Colonic mucosa (tissue), 4 donors: ENCODE measurements around the gene METRN. TPM values are rescaled to one million over a fixed set of nuclear protein-coding genes. Genes with fewer than 3 reads are reported as not detected.

Source experiments
- DNase-seq: peaks from one replicate; pipeline ENCODE4 v3.0.0-alpha.2; 2020
- H3K27ac ChIP-seq: fragments of 200-600 bp; one replicate; pipeline ENCODE4 v1.8.0; 2021
- H3K27me3 ChIP-seq: fragments of 200-600 bp; one replicate; pipeline ENCODE4 v1.8.0; 2021
- H3K36me3 ChIP-seq: fragments of 200-600 bp; one replicate; pipeline ENCODE4 v1.8.0; 2021
- H3K4me1 ChIP-seq: fragments of 200-600 bp; one replicate; pipeline ENCODE4 v1.8.0; 2021; ENCODE audit warnings: mild to moderate bottlenecking
- H3K4me3 ChIP-seq: fragments of 200-600 bp; one replicate; pipeline ENCODE4 v1.8.0; 2021
- H3K9ac ChIP-seq, 2 donors: one replicate each; pipeline ENCODE4 v1.7.0; 2013; ENCODE audit warnings: control low read depth in 2 of 2, low read depth in 2 of 2, low read length in 2 of 2
- H3K9me3 ChIP-seq: fragments of 200-600 bp; one replicate; pipeline ENCODE4 v1.8.0; 2021
- intact Hi-C: fragments of 100-400 bp; cut with DNase I; formaldehyde crosslinking; loops from one replicate; pipeline ENCODE4 v1.14.1; 2022
- total RNA-seq, 2 donors: library from RNA; stranded (reverse); fragmentation: NEBNext Ultra II Directional in 1 of 2; extraction: Animal tissue kit (Norgen Biotek cat#: 25700) in 1 of 2; gene quantifications; one replicate each; pipeline ENCODE4 v1.2.1, GENCODE V29; 2021
- TF ChIP-seq, protein P1 (sequence below): fragments of 200-600 bp; IDR thresholded peaks from one replicate; pipeline ENCODE4 v1.8.0; 2022; ENCODE audit warnings: antibody characterized with exemption, mild to moderate bottlenecking
- donor health status: healthy.
- donor health status: DM: no; HTN: no; CAD: no.
- donor health status: DM: no; HTN: no; CAD: no.

METRN gene
- total RNA-seq, 2 donors from 2014 or later, result 23.3 to 50.0 TPM

DNA sequence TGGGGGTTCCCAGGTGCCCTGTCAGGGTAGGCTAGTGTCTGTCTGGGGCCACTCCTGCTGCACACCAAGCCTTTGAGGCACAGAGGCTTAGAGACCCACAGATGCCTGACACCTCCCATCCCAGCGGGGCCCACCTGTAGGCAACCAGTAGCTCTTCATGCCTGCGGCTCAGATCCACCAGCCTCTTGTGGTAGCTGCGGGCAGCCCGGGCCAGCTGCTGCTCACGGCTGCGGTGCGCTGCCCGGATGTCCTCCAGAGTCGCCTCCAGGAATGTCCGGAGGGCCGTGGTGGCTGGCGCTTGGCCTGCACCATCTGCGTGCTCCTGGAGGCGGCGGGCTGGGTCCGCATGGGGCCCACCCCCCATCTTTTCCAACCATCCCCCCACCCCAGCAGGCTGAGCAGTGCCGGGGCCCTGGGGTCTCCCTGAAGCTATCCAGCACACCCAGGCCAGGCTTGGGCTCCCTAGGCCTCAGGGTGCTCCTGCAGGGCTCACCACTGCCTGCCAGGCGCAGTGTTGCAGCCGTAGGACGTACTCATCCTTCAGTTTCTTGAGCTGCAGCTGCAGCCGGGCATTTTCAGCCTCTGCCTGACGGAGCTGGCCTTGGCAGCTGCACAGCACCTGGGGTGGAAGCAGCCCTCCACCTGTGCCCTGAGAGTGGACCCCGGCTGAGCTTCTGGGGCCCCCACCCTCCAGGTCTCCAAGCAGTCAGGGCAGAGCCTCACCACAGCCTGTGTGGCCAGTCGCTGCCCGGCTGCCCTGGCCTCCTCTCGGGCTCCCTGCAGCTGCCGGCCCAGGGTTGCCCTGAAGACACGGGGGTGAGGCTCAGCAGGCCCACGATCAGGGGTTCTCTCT lies 9.5 kb downstream of the METRN start:
- Histone ChIP-seq H3K4me1 (peaks cover 20% of the 10 kb centered on the region), H3K9ac (no peak overlapping the region), H3K27me3 (peaks cover 9% of the 10 kb centered on the region), H3K27ac (no peak overlapping the region), H3K36me3 (no peaks in the 10 kb centered on the region), H3K4me3 (no peak overlapping the region), H3K9me3 (no peaks in the 10 kb centered on the region)
- TF ChIP-seq, protein P1, sequence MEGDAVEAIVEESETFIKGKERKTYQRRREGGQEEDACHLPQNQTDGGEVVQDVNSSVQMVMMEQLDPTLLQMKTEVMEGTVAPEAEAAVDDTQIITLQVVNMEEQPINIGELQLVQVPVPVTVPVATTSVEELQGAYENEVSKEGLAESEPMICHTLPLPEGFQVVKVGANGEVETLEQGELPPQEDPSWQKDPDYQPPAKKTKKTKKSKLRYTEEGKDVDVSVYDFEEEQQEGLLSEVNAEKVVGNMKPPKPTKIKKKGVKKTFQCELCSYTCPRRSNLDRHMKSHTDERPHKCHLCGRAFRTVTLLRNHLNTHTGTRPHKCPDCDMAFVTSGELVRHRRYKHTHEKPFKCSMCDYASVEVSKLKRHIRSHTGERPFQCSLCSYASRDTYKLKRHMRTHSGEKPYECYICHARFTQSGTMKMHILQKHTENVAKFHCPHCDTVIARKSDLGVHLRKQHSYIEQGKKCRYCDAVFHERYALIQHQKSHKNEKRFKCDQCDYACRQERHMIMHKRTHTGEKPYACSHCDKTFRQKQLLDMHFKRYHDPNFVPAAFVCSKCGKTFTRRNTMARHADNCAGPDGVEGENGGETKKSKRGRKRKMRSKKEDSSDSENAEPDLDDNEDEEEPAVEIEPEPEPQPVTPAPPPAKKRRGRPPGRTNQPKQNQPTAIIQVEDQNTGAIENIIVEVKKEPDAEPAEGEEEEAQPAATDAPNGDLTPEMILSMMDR, result no peak
- intact Hi-C loops, result no loop called here
- DNase-seq, result no peak

DNA sequence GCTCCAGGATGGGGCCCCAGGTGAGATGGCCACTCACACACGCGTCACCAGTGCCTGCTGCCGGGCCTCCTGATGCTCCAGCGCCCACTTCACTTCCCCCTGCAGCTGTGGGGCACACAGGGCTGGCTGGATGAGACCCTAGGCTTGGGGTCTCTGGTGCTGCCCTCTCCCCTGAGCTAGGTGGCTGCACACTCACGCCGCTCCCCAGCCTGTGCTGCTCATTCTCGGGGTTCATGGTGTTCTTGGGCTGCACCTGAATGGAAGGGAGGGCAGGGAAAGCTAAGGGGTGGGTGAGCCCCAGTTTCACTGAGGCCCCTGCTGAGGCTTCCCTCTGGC lies 10.1 kb downstream of the METRN start:
- TF ChIP-seq, protein P1, result no peak
- H3K4me1 ChIP-seq, result peaks cover 16% of the 10 kb centered on the region
- H3K9me3 ChIP-seq, result no peaks in the 10 kb centered on the region
- H3K9ac ChIP-seq, result no peak overlapping the region
- intact Hi-C loops, result no loop called here
- H3K27me3 ChIP-seq, result peaks cover 9% of the 10 kb centered on the region
- H3K4me3 ChIP-seq, result no peak overlapping the region
- no peaks in the 10 kb centered on the region for H3K36me3 ChIP-seq
- no peak for DNase-seq
- H3K27ac ChIP-seq, result no peak overlapping the region

DNA sequence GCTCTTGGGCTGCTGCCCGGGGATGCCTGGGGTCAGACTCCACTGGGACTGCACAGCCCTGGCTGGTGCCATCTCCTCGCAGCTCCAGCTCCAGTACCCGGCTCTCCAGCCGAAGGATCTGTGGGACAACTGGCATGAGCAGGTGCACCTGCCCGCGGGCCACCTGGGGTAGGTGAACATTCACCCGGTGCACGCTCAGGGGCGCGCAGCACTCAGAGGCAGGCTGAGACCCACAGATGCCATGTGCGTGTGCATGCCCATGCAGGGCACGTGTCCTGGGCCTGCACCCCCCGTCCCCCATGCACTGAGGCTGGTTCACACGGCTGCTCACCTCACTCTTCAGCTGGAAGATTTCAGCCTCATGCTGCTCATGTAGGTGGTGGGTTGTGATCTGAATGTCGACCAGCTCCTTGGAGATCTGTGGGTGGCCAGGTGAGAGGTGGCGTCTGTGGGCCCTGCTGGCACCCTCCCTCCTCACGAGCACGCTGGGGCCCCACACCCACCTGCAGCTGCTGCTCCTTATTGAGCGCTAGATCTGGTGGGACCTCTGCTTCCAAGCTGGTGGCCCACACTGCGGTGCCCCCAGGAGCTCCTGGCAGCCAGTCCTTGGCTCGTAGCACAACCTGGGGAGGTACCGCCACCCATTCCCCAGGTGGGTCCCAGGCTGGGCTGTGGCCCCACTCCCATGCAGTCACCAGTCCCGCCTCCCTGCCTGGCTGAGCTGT lies 10.7 kb downstream of the METRN start:
- no peak overlapping the region for H3K9ac ChIP-seq
- H3K27ac ChIP-seq, result no peak overlapping the region
- peaks cover 13% of the 10 kb centered on the region for H3K4me1 ChIP-seq
- H3K9me3 ChIP-seq, result no peaks in the 10 kb centered on the region
- peaks cover 9% of the 10 kb centered on the region for H3K27me3 ChIP-seq
- DNase-seq, result no peak
- intact Hi-C loops, result no loop called here
- H3K36me3 ChIP-seq, result no peaks in the 10 kb centered on the region
- TF ChIP-seq, protein P1, result no peak
- H3K4me3 ChIP-seq, result no peak overlapping the region

DNA sequence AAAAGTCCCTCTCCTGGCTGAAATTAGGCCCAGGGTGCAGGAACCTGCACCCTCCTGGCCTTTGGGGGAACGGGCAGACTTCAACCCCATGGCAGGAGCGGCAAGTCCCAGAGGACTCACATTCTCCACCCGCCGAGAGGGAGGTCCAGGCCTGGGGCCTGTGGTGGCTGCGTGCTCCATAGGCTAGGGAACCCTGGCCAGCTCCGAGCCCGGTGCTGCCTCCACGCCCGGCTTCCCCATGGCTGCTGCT lies 11.2 kb downstream of the METRN start:
- Histone ChIP-seq H3K4me3 (no peak overlapping the region), H3K27ac (no peak overlapping the region), H3K9ac (no peak overlapping the region), H3K9me3 (no peaks in the 10 kb centered on the region), H3K4me1 (peaks cover 13% of the 10 kb centered on the region), H3K27me3 (peaks cover 9% of the 10 kb centered on the region), H3K36me3 (no peaks in the 10 kb centered on the region)
- no peak for DNase-seq
- intact Hi-C loops, result no loop called here
- TF ChIP-seq, protein P1, result no peak

DNA sequence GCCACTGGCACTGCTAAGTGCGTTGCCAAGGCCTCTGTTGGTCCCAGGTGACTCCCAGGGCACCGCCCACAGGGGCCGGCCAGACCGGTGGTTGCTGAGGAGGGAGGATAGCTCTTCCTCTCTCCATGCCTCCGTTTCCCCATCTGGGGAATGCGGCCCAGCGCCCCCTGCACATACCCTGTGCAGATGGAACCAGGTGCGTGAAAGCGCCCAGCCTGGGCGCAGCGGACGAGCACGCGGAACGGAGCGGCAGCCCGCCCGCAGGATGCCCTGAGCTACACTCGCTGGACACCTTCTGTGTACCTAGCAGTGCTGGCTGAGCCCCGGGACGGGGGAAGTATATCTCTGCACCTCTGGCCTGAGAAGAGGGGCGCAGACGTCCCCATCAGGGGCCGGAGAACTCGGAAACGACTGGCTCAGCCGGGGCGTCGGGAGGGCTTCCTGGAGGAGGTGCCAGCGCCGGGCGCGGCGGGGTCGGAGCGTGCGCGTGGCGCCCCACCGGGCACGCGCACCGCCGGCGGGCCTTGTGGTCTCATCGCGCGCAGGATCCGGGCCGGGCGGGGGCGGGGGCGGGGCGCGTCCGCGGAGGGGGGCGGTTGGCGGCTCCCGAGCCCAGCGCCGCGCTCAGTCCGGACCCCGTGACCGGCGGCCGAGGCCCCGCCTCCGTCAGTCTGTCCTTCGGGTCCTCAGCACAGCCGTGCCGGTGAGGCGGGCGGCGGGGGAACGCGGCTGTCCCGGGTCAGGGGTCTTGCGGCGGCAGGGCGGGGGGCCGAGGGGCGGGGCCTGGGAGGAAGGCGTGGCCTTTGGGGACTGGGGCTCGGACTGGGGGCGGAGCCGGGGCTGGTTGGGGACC lies 11.7 kb downstream of the METRN start, which contains the start of the genes CCDC78 and HAGHL:
TSS of gene CCDC78 (minus strand) at position 6 of the 853 bp plus-strand sequence. CDS start 76 bp downstream, outside the sequence.
TSS of gene HAGHL (plus strand) at position 669 of the 853 bp plus-strand sequence. CDS start 404 bp downstream, outside the sequence.
- Histone ChIP-seq H3K36me3 (no peaks in the 10 kb centered on the region), H3K4me3 (peak within 1 kb of the TSS; percentile 42), H3K9ac (peak within 1 kb of the TSS; percentile 12 to 16), H3K27me3 (peaks cover 9% of the 10 kb centered on the region), H3K4me1 (peaks cover 13% of the 10 kb centered on the region), H3K9me3 (no peaks in the 10 kb centered on the region), H3K27ac (no peak within 1 kb of the TSS)
- intact Hi-C loops, result no loop called here
- TF ChIP-seq, protein P1, result no peak
- peak; percentile 80 for DNase-seq
